ENCODE data around the gene ZFP2.

ZFP2 gene

GRCh38 chr5:178941361-178941760, 45.6 kb downstream of the ZFP2 start:
- TF ChIP-seq CTCF (IDR thresholded peaks at IDR 0.05; ENCODE audit: insufficient read depth, low read length, poor library complexity, severe bottlenecking) = no peak
- no peak for DNase-seq (ENCODE audit: extremely low read depth, insufficient read length)
- Histone ChIP-seq H3K4me3 (replicated peaks; ENCODE audit: low read depth, low read length) (no peak overlapping the region), H3K36me3 (ENCODE audit: control insufficient read depth, insufficient read depth, low read length) (no peaks in the 10 kb centered on the region), H3K27me3 (replicated peaks; ENCODE audit: control insufficient read depth, insufficient read depth, low read length) (no peaks in the 10 kb centered on the region)

- no peak overlapping the region for H3K4me3 ChIP-seq (replicated peaks; ENCODE audit: low read depth, low read length)
- H3K36me3 ChIP-seq (ENCODE audit: control insufficient read depth, insufficient read depth, low read length) = no peaks in the 10 kb centered on the region
- no peak for TF ChIP-seq CTCF (IDR thresholded peaks at IDR 0.05; ENCODE audit: insufficient read depth, low read length, poor library complexity, severe bottlenecking)
- no peak for DNase-seq (ENCODE audit: extremely low read depth, insufficient read length)
- H3K27me3 ChIP-seq (replicated peaks; ENCODE audit: control insufficient read depth, insufficient read depth, low read length) = no peaks in the 10 kb centered on the region
Observed at GRCh38 chr5:178965465-178966055, 69.8 kb downstream of the ZFP2 start.

DNA sequence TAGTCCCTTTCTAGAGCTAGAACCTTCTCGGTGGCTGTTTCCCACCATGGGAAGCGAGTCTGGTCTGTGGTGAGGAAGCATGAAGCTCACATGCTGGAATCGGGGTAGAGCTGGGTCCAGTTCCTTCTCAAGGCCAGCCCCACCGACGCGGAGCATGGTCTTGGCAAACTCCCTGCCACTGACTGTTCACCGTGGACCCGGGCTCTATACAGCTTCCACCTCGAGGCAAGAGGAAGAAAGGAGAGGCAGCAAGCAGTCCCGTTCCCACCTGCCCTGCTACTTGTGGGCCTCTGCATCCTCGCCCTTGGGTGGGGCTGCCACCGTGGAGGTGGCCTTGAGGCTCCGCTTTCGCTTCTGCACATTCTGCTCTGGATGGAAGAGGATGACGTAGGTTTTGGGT, 85.7 kb downstream of the ZFP2 start:
- Histone ChIP-seq H3K4me3 (replicated peaks; ENCODE audit: low read depth, low read length) (no peak overlapping the region), H3K36me3 (ENCODE audit: control insufficient read depth, insufficient read depth, low read length) (no peaks in the 10 kb centered on the region), H3K27me3 (replicated peaks; ENCODE audit: control insufficient read depth, insufficient read depth, low read length) (no peaks in the 10 kb centered on the region)
- no peak for DNase-seq (ENCODE audit: extremely low read depth, insufficient read length)
- TF ChIP-seq CTCF (IDR thresholded peaks at IDR 0.05; ENCODE audit: insufficient read depth, low read length, poor library complexity, severe bottlenecking) = no peak

All from GM06990 (cell line).